HG03558 (cell line): ENCODE measurements around the gene NAT10.

Experiments
- ATAC-seq: cut with Tn5 transposase; IDR thresholded peaks from one replicate; pipeline ENCODE4 v1.9.1; 2021; ENCODE audit warnings: moderate number of reproducible peaks; ENCODE audit not compliant: unreplicated experiment; ENCODE audit errors: extremely low read depth

Gene NAT10

DNA sequence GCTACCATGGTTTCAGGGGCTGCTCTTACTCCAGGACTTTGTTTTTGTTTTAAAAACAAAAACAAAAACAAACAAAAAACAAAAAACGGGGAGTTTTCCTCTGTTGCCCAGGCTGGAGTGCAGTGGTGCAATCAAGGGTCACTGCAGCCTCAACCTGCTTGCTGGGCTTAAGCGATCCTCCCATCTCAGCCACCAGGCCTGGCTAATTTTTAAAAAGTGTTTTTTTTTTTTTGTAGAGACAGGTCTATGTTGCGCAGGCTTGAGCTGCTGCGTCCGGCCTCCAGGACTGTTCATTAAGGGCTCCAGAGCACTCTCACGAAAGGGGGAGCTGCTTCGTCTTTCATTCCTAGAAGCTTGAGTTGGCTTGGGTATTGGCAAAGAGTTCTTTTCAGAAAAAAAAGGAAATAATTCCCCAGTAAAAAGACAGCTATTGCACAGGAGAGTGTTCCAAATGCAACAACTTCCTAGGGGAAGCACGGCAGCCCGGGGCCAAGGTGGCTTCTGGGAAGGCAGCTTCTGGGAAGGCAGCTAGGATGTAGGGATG lies 78.5 kb downstream of the NAT10 start:
- no peak for ATAC-seq

DNA sequence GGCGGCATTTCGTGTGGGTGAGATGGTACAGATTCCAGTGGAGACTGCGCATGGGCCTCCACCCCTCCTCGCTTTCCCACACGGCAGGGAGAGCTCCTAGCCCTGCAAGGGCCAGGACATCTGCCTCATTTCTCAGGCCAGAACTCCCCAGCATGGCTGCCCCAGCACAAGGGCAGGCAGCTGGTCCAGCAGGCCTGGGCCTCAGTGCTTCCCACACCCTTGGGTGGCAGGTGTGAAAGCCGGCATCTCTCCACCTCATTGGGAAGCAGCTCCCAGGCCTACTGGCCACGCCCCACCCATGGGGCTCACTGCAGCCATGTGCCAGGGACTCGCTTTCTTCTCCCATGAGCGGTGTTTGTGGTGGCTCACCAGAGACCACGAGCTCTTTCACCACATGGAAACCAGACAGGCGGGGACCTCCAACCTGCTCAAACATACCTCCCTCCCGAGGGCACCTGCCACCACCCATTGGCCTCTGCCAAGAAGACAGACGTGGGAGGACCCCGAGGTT lies 79.1 kb downstream of the NAT10 start:
- ATAC-seq, result no peak

DNA sequence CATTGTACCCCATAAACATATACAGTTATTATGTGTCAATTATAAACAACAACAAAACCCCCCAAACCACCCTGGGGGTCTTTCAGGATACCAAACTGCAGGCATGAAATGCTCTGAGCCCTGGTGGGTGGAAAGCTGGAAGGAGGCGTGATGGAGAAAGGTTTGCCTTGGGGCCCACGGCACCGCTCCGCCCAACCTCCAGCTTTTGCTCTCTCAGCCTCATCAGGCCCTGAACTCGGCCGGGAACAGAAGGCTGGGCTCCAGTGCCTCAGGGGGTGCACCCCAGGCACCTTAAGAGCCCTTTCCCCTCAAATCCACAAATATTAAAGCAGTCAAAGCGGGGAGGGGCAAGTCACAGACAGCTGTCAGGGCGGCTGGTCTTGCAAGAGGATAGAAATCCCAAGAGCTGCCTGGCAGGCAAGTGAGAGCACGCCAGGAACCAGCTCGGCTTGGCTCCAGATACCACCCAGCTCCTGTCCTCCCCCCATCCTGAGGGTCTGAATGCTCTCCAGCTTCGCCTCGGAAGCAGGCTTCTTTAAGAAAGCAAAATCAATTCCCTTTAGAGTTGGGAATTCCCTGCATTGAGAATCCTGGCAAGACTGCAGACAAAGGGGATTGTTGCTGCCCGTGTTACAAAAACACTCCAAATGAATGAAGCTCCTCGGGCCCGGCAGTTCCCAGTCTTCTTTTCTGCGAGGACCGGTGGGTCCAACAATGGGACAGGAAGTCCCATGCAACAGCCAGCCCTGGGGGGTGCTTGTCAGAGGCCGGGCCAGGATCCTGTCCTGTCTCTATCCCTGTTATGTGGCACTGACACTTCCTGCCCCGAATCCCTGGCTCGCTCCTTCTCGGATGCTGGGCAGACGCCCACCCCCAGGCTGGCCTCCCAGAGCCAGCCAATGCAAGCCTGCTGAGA lies 80.8 kb downstream of the NAT10 start:
- ATAC-seq, result no peak

DNA sequence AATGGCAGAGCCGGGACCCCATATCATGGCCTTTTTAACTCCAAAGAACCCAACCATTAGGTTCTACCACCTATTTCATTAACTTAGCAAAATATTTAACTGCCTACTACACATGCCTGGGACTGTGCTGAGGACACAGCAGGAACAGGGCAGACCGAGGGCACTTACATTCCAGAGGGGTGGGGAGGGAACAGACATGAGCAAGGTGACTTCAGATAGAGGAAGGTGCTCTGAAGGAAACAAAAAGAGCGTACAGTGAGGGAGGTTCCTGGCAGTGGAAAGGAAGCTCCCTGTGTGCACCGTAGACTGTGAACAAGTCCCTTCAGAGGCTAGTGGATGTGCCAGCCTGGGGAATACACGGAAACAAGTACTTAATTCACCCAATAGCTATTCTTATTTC lies 82.8 kb downstream of the NAT10 start:
- no peak for ATAC-seq

DNA sequence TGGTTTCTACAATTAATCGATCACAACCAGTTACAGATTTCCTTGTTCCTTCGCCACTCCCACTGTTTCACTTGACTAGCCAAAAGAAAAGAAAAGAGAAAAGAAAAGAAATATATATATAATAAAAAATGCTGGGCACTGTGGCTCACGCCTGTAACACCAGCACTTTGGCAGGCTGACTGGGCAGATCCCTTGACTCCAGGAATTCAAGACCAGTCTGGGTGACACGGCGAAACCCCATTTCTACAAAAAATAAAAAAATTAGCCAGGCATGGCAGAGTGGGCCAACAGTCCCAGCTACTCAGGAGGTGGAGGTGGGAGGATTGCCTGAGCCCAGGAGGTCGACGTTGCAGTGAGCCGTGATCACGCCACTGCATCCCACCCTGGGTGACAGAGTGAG lies 83.8 kb downstream of the NAT10 start:
- ATAC-seq, result no peak

DNA sequence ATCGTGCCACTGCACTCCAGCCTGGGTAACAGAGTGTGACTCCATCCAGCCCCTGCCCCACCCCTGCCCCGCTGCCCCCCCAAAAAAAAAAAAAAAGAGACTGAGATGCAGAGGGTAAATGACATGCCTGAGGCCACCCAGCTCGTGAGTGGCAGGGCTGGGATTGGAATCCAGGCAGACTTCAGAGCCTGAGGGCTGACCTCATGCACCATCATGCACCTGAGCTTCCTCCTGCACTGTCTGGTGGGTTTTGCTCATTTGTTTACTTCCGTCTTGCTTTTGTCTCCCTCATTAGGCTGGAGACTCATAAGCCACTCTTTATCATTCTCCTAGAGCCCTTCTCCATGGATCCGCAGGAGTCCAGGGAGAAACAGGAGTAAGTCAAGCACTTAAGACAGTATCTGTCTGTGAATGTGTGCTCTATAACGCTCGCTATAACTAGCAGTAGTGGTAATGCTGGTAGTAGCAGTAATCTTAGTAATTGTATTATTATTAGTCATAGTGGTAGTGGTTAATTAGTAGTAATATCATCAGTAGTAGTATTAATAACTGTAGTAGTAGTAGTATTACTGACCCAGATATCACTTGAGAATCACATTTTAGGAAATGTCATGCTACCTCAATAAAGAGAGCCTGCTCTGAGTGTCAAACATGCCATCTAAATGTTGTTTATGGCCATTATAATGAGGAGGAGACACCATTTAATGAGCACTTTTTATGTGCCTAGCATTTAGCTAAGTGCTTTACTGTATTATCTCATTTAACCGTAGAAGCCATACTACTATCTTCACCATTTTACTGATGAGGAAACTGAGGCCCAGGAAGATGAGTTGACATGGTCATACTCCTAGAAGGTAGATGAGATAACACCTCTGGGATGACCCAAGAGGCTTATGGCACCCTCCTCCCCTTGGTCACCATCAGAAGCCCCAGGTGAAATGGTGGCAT lies 85.0 kb downstream of the NAT10 start:
- no peak for ATAC-seq

DNA sequence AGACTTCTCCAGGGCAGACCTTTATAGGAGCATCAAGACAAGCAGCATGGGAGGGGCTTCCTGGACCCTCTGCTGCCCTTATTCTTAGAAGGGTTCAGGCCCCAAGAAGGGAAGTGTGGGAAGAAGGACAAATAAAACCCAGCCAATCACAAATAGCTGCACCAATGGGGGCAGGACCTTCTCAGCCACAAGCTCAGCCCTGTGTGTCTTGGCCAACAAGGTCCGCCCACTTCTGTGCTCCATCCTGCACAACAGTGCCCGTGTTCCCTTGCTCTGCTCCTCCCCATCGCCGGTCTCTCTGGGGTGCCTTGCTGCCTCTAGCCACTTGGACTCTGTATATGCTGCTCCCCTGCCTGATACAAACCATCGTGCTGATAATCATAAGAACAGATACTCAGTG lies 86.1 kb downstream of the NAT10 start:
- ATAC-seq, result no peak

DNA sequence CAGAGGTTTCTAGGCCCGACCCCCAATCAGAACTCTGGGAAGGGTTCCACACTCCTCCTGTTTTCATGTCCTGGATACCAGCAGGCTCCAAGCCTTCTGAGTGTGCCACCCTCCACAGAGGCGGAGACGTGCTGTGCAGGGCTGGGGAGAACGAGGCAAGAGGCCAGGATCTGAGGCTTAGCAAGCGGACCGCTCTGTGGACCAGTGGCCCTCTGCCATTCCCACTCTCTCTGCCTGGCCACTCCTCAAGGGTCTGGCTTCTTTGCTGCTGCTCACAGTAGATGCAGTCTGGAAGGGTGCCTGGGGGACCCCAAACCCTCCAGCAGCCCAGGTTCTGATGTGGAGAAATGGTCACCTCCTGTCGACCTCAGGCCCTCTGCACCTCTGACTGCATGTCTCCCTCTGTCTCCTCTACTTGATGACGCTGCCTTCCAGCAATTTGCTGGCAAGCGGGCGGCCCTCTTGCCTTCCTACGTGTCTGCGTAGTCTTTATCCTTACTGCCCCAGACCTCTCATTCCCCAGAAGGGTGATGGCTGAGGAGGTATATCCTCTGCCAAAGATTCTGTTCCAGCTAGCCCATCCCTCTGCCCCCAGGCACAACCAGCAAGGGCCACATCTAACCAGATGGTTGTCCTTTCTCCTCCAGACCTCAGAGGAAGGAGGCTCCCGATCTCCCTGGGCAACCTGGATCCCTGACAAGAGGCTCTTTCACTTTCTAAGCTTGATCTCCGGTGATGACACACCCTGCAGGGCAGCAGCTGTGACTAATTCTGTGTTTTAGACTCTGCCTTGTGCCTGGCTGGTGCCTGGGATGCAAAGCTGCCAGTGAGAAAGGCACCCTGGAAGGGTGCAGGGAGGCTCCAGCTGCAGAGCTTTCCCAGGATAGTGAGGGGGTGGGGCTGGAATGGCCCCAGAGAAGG lies 87.3 kb downstream of the NAT10 start:
- no peak for ATAC-seq

DNA sequence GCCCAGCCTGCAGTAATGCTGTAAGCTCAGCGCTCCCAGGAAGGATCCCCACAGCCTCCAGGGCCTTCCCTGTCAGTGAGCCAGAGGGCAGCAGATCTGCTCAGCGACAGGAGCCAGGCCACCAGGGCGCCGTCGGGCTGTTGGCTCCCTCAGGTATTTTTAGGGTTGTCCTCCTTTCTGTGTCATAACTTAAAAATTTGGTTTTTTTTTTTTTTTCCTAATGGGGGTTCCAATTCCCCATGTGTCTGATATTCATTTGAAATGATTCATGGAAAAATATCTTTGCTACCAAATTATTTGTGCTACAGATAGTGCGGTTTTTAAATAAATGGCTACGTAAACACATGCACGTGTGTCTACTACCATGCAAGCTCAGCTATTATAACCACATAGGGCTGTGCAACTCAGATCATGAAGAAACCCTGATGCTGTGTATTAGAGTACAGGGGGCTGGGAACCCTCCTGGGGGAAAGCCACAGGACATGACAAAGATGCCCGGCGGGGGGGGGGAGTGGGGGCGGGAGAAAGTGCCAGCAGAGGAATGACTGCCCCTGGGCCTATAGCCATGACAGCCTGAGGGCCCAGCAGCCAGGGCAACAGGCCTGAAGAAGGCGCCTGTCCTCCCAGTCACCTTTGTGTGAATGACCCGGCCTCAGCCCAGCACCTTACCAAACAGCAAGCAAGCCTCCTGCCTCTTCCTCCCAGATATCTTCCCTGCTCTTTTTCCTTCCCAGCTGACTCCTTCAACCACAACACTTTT lies 89.3 kb downstream of the NAT10 start:
- no peak for ATAC-seq
